Ishikawa (cell line): Measurements from ENCODE around the gene DICER1.

ENCODE experiments used
- CEBPB ChIP-seq: IDR thresholded peaks from 2 replicates; pipeline ENCODE4 v1.6.1; 2012
- CREB1 ChIP-seq: IDR thresholded peaks from 2 replicates; pipeline ENCODE4 v1.6.1; 2012; ENCODE audit warnings: low read depth
- EGR1 ChIP-seq: IDR thresholded peaks from 2 replicates; pipeline ENCODE4 v1.6.1; 2012
- EP300 ChIP-seq: IDR thresholded peaks from 2 replicates; pipeline ENCODE4 v1.6.1; 2012; ENCODE audit warnings: borderline replicate concordance
- FOXM1 ChIP-seq: IDR thresholded peaks from 2 replicates; pipeline ENCODE4 v1.6.1; 2012; ENCODE audit warnings: low read depth, borderline replicate concordance
- NFIC ChIP-seq: IDR thresholded peaks from 2 replicates; pipeline ENCODE4 v1.6.1; 2012
- RAD21 ChIP-seq: IDR thresholded peaks from 2 replicates; pipeline ENCODE4 v1.6.1; 2012; ENCODE audit warnings: low read depth
- TAF1 ChIP-seq: IDR thresholded peaks from 2 replicates; pipeline ENCODE4 v1.6.1; 2012; ENCODE audit warnings: low read depth, mild to moderate bottlenecking
- TCF12 ChIP-seq: IDR thresholded peaks from 2 replicates; pipeline ENCODE4 v1.6.1; 2012; ENCODE audit warnings: low read depth
- TEAD4 ChIP-seq: IDR thresholded peaks from 2 replicates; pipeline ENCODE4 v1.6.1; 2012
- YY1 ChIP-seq: IDR thresholded peaks from 2 replicates; pipeline ENCODE4 v1.6.1; 2012; ENCODE audit warnings: low read depth
- ZBTB7A ChIP-seq: IDR thresholded peaks from 2 replicates; pipeline ENCODE4 v1.6.1; 2012; ENCODE audit warnings: low read depth
- TF ChIP-seq, protein P1 (sequence below): IDR thresholded peaks from 2 replicates; pipeline ENCODE4 v1.6.1; 2012; ENCODE audit warnings: low read depth, mild to moderate bottlenecking
- TF ChIP-seq, protein P2 (sequence below): IDR thresholded peaks from 2 replicates; pipeline ENCODE4 v1.6.1; 2012
- TF ChIP-seq, protein P3 (sequence below): IDR thresholded peaks from 2 replicates; pipeline ENCODE4 v1.6.1; 2012

The DICER1 gene

DNA sequence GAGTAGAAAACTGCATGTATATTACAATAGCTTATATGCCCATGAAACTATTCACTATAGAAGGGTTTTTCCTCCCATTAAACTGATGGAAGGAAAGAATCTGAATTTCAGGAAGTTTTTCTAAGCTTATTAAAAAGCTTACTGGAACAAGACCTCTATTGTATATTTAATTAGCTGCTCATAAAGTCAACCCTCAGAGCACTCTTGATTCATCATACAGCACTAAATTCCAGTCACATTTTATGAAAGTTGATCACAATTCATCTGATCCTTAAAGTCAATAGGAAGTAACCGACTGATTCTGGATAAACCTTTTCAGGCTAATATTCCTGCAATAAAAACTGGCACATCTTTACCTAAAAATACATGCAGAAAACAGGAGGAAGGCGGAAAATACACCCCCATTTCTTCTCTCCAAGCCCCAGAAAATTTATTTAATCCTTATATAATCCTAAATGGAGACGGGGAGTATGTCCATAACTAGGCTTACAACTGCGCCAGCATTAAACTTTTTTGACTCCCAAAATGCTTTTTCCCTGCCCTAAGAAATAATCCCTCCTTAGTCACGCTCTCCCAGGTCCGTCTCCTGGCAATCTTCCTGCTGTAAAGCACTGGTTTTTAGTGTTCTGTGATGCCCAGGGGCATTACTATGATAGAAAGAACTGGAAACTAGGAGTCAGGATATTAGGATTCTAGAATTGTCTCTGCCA lies 35.3 kb downstream of the DICER1 start:
- no peak for TF ChIP-seq EP300
- TF ChIP-seq CEBPB: no peak
- TF ChIP-seq CREB1: no peak
- TF ChIP-seq RAD21: no peak
- TF ChIP-seq FOXM1: no peak
- TF ChIP-seq ZBTB7A: no peak
- no peak for TF ChIP-seq TAF1
- no peak for TF ChIP-seq TEAD4
- no peak for TF ChIP-seq TCF12
- no peak for TF ChIP-seq YY1

DNA sequence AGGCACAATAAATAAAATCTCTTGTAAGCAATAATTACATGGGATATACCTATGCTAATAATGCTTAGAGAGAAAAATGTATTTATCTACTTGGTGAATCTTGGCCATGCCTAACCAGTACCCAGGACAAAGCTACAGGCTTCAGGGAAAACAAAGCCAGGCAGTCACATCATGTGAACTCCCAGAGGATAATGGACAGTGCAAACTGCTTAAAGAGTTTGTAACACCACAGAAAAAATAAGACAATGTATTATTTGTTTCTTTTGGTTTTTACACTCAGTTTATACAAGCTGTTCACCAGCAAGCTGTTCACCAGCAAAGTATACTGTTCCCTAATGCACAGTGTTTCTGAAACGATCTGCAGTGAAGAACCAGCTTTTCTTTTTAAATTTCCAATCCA lies 38.0 kb downstream of the DICER1 start:
- TF ChIP-seq YY1: no peak
- TF ChIP-seq, protein P1, sequence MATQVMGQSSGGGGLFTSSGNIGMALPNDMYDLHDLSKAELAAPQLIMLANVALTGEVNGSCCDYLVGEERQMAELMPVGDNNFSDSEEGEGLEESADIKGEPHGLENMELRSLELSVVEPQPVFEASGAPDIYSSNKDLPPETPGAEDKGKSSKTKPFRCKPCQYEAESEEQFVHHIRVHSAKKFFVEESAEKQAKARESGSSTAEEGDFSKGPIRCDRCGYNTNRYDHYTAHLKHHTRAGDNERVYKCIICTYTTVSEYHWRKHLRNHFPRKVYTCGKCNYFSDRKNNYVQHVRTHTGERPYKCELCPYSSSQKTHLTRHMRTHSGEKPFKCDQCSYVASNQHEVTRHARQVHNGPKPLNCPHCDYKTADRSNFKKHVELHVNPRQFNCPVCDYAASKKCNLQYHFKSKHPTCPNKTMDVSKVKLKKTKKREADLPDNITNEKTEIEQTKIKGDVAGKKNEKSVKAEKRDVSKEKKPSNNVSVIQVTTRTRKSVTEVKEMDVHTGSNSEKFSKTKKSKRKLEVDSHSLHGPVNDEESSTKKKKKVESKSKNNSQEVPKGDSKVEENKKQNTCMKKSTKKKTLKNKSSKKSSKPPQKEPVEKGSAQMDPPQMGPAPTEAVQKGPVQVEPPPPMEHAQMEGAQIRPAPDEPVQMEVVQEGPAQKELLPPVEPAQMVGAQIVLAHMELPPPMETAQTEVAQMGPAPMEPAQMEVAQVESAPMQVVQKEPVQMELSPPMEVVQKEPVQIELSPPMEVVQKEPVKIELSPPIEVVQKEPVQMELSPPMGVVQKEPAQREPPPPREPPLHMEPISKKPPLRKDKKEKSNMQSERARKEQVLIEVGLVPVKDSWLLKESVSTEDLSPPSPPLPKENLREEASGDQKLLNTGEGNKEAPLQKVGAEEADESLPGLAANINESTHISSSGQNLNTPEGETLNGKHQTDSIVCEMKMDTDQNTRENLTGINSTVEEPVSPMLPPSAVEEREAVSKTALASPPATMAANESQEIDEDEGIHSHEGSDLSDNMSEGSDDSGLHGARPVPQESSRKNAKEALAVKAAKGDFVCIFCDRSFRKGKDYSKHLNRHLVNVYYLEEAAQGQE: no peak
- TF ChIP-seq EP300: no peak
- no peak for TF ChIP-seq TCF12
- no peak for TF ChIP-seq TEAD4
- TF ChIP-seq ZBTB7A: no peak
- TF ChIP-seq, protein P2, sequence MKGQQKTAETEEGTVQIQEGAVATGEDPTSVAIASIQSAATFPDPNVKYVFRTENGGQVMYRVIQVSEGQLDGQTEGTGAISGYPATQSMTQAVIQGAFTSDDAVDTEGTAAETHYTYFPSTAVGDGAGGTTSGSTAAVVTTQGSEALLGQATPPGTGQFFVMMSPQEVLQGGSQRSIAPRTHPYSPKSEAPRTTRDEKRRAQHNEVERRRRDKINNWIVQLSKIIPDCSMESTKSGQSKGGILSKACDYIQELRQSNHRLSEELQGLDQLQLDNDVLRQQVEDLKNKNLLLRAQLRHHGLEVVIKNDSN: no peak
- TF ChIP-seq, protein P3, sequence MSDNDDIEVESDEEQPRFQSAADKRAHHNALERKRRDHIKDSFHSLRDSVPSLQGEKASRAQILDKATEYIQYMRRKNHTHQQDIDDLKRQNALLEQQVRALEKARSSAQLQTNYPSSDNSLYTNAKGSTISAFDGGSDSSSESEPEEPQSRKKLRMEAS: no peak
- TF ChIP-seq CEBPB: no peak
- TF ChIP-seq EGR1: no peak

DNA sequence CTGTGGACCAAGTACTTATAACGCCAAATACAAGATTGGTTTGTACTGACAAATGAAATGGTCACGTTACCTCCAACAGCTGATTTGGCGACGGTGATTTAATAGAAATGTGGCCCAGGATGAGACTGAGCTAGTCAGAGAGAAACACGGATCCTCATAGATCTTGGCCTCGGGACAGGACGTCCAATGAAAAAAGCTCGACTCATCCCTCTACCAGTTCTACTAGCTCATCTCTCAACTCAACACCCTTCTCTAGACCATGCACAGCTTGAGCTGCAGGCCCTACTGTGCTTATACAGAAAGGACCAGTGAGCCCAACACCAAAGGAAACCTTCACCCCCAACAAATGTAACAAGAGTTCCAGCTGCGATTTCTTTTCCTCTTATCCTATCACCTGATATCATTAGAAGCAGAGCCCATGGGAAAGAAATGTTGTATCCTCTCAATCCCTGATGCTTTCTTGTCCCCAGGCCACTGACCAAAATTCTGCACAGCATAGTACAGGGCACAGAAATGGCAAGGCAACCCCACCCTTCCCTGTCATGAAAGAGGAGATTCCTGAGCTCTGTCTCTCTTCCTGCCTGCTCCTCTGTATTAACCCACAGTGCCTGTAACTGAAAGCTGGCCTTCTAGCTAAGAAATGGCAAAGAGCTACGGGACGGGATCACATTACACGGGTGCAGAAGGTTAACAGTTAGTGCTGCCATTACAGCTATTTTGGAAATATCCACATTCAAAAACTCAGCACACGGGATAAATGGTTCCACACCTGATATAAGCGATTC lies 39.2 kb downstream of the DICER1 start:
- TF ChIP-seq EP300 (no peak), TEAD4 (no peak), TAF1 (no peak), NFIC (no peak), TCF12 (no peak), CEBPB (no peak), EGR1 (no peak), FOXM1 (no peak), CREB1 (no peak), ZBTB7A (no peak), RAD21 (no peak), YY1 (no peak)
- TF ChIP-seq, protein P1: no peak
- TF ChIP-seq, protein P3: no peak
- TF ChIP-seq, protein P2: no peak

DNA sequence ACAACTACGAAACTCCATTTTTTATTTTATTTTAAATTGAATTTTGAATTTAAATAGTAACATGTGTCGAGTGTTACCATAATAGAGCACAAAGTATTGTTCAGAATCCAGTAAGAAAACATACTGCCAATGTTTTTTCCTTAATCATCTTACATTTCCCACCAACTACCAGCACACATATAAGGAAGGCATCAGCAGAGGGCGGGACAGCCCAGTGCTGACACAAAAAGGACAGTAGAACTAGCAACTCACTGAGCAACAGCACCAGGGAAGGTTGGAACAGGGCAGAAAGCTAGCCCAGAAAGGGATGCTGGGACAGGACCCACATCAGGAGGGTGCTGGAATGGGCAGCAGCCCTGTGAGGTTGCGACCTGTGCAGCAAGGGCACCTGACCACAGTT lies 43.9 kb downstream of the DICER1 start:
- no peak for TF ChIP-seq EGR1
- no peak for TF ChIP-seq RAD21
- TF ChIP-seq CREB1: no peak
- TF ChIP-seq FOXM1: no peak
- TF ChIP-seq EP300: no peak

DNA sequence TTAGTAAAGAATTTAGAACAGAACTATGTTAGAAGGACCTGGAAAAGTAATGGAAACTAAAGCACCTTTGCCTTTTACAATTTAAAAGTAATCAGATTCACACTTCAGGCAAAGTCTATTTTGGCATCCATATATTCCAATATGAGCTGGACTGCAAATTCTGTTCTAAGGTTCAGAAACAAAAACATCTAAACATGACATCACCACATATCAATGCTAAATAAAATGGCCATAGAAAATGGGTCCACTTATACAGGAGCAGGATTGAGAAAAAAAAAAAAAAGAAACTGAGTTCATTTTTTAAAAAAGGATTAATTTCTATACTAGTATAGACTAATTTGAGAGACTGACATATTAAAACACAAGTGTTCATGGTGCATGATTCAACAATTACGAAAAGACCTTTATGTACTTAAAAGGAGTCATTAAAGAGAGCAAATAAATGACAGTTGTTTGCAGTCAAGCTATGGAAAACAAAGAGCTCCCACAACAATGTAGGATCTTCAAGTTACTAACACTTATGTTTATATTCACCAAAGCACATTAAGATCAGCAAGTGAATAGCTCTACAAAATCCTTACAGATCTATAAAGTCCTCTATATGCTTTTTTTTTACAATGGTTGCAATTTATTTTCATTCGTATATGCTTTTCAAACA lies 45.7 kb downstream of the DICER1 start:
- no peak for TF ChIP-seq TAF1
- TF ChIP-seq ZBTB7A: no peak
- TF ChIP-seq EP300: no peak
- no peak for TF ChIP-seq NFIC
- TF ChIP-seq RAD21: no peak
- TF ChIP-seq YY1: no peak
- TF ChIP-seq CEBPB: no peak
- no peak for TF ChIP-seq EGR1
- TF ChIP-seq, protein P3: no peak
- TF ChIP-seq TCF12: no peak
